HG03097 (cell line): ENCODE results near the gene SS18L1.
"Not testable (repeated sequence)": the region's sequence is repeated elsewhere in the genome, so short reads cannot be mapped to it uniquely, and the experiment has no call there.

Experiments
- ATAC-seq: cut with Tn5 transposase; IDR thresholded peaks from one replicate; pipeline ENCODE4 v1.9.1; 2021; ENCODE audit not compliant: unreplicated experiment, low FRiP score

The SS18L1 gene

GRCh38 chr20:62143081-62143956 lies at the start of gene SS18L1, which contains the start of gene PSMA7:
SS18L1 (plus strand) TSS chr20:62143769; CDS start chr20:62143821, 52 bp downstream.
PSMA7 (minus strand) TSS chr20:62143394; CDS start chr20:62143303, 91 bp downstream.
- ATAC-seq, result peak; percentile 73

- no peak for ATAC-seq
These were observed 46.9 kb upstream of the SS18L1 start for GRCh38 chr20:62096421-62097380.

- ATAC-seq, result no peak
These were observed 45.6 kb upstream of the SS18L1 start for GRCh38 chr20:62097881-62098407.

- ATAC-seq, result no peak
These were observed 42.5 kb upstream of the SS18L1 start for GRCh38 chr20:62101078-62101477.

GRCh38 chr20:62103508-62104233 lies 39.9 kb upstream of the SS18L1 start:
- ATAC-seq, result no peak

GRCh38 chr20:62104234-62104789 lies 39.3 kb upstream of the SS18L1 start:
- no peak for ATAC-seq

GRCh38 chr20:62104791-62105345 lies 38.7 kb upstream of the SS18L1 start:
- ATAC-seq, result no peak

GRCh38 chr20:62105592-62105991 lies 38.0 kb upstream of the SS18L1 start:
- ATAC-seq, result no peak

GRCh38 chr20:62111148-62111547 lies 32.4 kb upstream of the SS18L1 start:
- ATAC-seq, result no peak

GRCh38 chr20:62112368-62112767 lies 31.2 kb upstream of the SS18L1 start:
- no peak for ATAC-seq

- ATAC-seq, result no peak
These were observed 28.7 kb upstream of the SS18L1 start for GRCh38 chr20:62114894-62115293.

- ATAC-seq, result not testable (repeated sequence)
These were observed 27.7 kb upstream of the SS18L1 start for GRCh38 chr20:62115800-62116407.

GRCh38 chr20:62116558-62117361 lies 26.8 kb upstream of the SS18L1 start:
- ATAC-seq, result no peak

- ATAC-seq, result no peak
These were observed 26.3 kb upstream of the SS18L1 start for GRCh38 chr20:62117362-62117646.

- ATAC-seq, result no peak
These were observed 25.9 kb upstream of the SS18L1 start for GRCh38 chr20:62117658-62118057.

- no peak for ATAC-seq
These were observed 25.2 kb upstream of the SS18L1 start for GRCh38 chr20:62118113-62119043.

GRCh38 chr20:62119115-62119514 lies 24.5 kb upstream of the SS18L1 start:
- no peak for ATAC-seq
